ENCODE data around the gene NUDCD2. TPM values are rescaled to one million over a fixed set of nuclear protein-coding genes. Genes with fewer than 3 reads are reported as not detected.
A peak's percentile ranks its signal among the peaks of the same experiment; 100 is the strongest.

The NUDCD2 gene
- total and polyA plus RNA-seq, 9 of the 15 experiments (the other 6 are each of a cell fraction or from before 2014, with no cell fraction given): 14.6 to 76.9 (median 32.5) TPM

- TF ChIP-seq CTCF (IDR thresholded peaks at IDR 0.05 in 2 of 3, conservative IDR thresholded peaks at IDR 0.05 in 1 of 3; ENCODE audit: insufficient read depth in 2 of 3, low read depth in 1 of 3, low read length in 3 of 3) (peak in 1 of 3 experiments; percentile 17; a peak in 3 of 6 replicates), NELFE (IDR thresholded peaks at IDR 0.05; ENCODE audit: insufficient read depth, insufficient read length) (no peak), FOXA1 (IDR thresholded peaks at IDR 0.05; ENCODE audit: borderline replicate concordance) (no peak), ZNF707 (CRISPR knock-in tag; conservative IDR thresholded peaks at IDR 0.05) (0 out of 2 replicates have a peak, but pooled peaks have one; percentile 28), HMGN3 (IDR thresholded peaks at IDR 0.05; ENCODE audit: borderline replicate concordance, extremely low read depth, insufficient read length, low read depth, low read length) (peak; percentile 72), GTF2A2 (tag; IDR thresholded peaks at IDR 0.05) (no peak), ZNF717 (CRISPR knock-in tag; IDR thresholded peaks at IDR 0.05) (no peak), MBD2 (IDR thresholded peaks at IDR 0.05; ENCODE audit: borderline replicate concordance, low read depth) (peak; percentile 83), ZNF445 (CRISPR knock-in tag; IDR thresholded peaks at IDR 0.05; ENCODE audit: low read depth) (no peak), CBX2 (IDR thresholded peaks at IDR 0.05; ENCODE audit: insufficient read depth, low read length, poor library complexity, severe bottlenecking) (no peak), STAT5A (IDR thresholded peaks at IDR 0.05; ENCODE audit: borderline replicate concordance, low read length) (no peak), ZEB2 (IDR thresholded peaks at IDR 0.05) (no peak), HIVEP1 (CRISPR knock-in tag; IDR thresholded peaks at IDR 0.05) (no peak), BCLAF1 (IDR thresholded peaks at IDR 0.05; ENCODE audit: borderline replicate concordance in 1 of 2, control insufficient read depth in 1 of 2, low read depth in 2 of 2, low read length in 1 of 2) (no peak), SREBF1 (IDR thresholded peaks at IDR 0.05; ENCODE audit: borderline replicate concordance, low read depth, low read length) (no peak), ZNF785 (CRISPR knock-in tag; IDR thresholded peaks at IDR 0.05) (no peak)
- TF ChIP-seq, protein P1, sequence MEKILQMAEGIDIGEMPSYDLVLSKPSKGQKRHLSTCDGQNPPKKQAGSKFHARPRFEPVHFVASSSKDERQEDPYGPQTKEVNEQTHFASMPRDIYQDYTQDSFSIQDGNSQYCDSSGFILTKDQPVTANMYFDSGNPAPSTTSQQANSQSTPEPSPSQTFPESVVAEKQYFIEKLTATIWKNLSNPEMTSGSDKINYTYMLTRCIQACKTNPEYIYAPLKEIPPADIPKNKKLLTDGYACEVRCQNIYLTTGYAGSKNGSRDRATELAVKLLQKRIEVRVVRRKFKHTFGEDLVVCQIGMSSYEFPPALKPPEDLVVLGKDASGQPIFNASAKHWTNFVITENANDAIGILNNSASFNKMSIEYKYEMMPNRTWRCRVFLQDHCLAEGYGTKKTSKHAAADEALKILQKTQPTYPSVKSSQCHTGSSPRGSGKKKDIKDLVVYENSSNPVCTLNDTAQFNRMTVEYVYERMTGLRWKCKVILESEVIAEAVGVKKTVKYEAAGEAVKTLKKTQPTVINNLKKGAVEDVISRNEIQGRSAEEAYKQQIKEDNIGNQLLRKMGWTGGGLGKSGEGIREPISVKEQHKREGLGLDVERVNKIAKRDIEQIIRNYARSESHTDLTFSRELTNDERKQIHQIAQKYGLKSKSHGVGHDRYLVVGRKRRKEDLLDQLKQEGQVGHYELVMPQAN (IDR thresholded peaks at IDR 0.05; ENCODE audit: borderline replicate concordance): peak; percentile 75; the same call in 1 of the 2 replicates
- TF ChIP-seq, protein P2, sequence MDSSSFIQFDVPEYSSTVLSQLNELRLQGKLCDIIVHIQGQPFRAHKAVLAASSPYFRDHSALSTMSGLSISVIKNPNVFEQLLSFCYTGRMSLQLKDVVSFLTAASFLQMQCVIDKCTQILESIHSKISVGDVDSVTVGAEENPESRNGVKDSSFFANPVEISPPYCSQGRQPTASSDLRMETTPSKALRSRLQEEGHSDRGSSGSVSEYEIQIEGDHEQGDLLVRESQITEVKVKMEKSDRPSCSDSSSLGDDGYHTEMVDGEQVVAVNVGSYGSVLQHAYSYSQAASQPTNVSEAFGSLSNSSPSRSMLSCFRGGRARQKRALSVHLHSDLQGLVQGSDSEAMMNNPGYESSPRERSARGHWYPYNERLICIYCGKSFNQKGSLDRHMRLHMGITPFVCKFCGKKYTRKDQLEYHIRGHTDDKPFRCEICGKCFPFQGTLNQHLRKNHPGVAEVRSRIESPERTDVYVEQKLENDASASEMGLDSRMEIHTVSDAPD (CRISPR knock-in tag; IDR thresholded peaks at IDR 0.05): no peak
Observed at GRCh38 chr5:163459819-163460561, at the start of gene NUDCD2 (continued).

All from K562 (cell line).